Germinal center (tissue), 1 donor: ENCODE results near the gene SLFNL1.

Experiments used
- DNase-seq: peaks from one replicate; pipeline ENCODE4 v3.0.0; 2012; ENCODE audit warnings: mixed read lengths, low spot score

SLFNL1 gene

GRCh38 chr1:41020109-41020576 is 1.4 kb downstream of the SLFNL1 start:
- DNase-seq: no peak

GRCh38 chr1:41019353-41019745 is 2.2 kb downstream of the SLFNL1 start:
- DNase-seq: no peak

GRCh38 chr1:41018018-41018410 is 3.5 kb downstream of the SLFNL1 start:
- no peak for DNase-seq

GRCh38 chr1:41017141-41018017 is 4.1 kb downstream of the SLFNL1 start:
- DNase-seq: no peak

- no peak for DNase-seq
Measured at GRCh38 chr1:41015897-41016470, 5.5 kb downstream of the SLFNL1 start.

GRCh38 chr1:41015281-41015896 is 6.1 kb downstream of the SLFNL1 start:
- DNase-seq: no peak

GRCh38 chr1:41014871-41015270 is 6.7 kb downstream of the SLFNL1 start:
- no peak for DNase-seq

GRCh38 chr1:41013796-41014195 is 7.7 kb downstream of the SLFNL1 start:
- no peak for DNase-seq

- no peak for DNase-seq
Measured at GRCh38 chr1:41013024-41013423, 8.5 kb downstream of the SLFNL1 start.

- DNase-seq: no peak
Measured at GRCh38 chr1:41010345-41010744, 11.2 kb downstream of the SLFNL1 start.

- DNase-seq: no peak
Measured at GRCh38 chr1:41009466-41009865, 12.1 kb downstream of the SLFNL1 start.

- DNase-seq: no peak
Measured at GRCh38 chr1:41006942-41007865, 14.3 kb downstream of the SLFNL1 start.

GRCh38 chr1:41005876-41006275 is 15.6 kb downstream of the SLFNL1 start:
- DNase-seq: no peak

- DNase-seq: peak; percentile 66
Measured at GRCh38 chr1:41003640-41004220, 17.8 kb downstream of the SLFNL1 start.

GRCh38 chr1:41003127-41003639 is 18.3 kb downstream of the SLFNL1 start:
- no peak for DNase-seq

GRCh38 chr1:40998668-40999067 is 22.9 kb downstream of the SLFNL1 start:
- DNase-seq: no peak

GRCh38 chr1:40997096-40997495 is 24.4 kb downstream of the SLFNL1 start:
- no peak for DNase-seq

- DNase-seq: no peak
Measured at GRCh38 chr1:40989066-40989465, 32.5 kb downstream of the SLFNL1 start.

GRCh38 chr1:40988280-40988679 is 33.2 kb downstream of the SLFNL1 start:
- no peak for DNase-seq

GRCh38 chr1:40987439-40988276 is 33.9 kb downstream of the SLFNL1 start:
- DNase-seq: no peak
